SK-N-SH (cell line): ENCODE measurements around the gene NKIRAS1. TPM values are rescaled to one million over a fixed set of nuclear protein-coding genes. Genes with fewer than 3 reads are reported as not detected.

ENCODE experiments used
- CTCF ChIA-PET: fragments of 300-600, 350-600 bp; formaldehyde crosslinking; extraction: SDS; loops from one replicate; lab custom pipeline; 2021; lab: Yijun Ruan, JAX
- POLR2A ChIA-PET: fragments of 350-600 bp; sonication (Branson Sonifier 250); formaldehyde crosslinking; extraction: SDS; loops from one replicate; lab custom pipeline; 2020; ENCODE audit warnings: antibody characterized with exemption, inconsistent platforms; lab: Yijun Ruan, JAX
- DNase-seq: peaks from one replicate; pipeline ENCODE4 v3.0.0; 2012
- H2AFZ ChIP-seq: fragments of 200-600 bp; sonication (generic); 2 replicates; pipeline ENCODE4 v1.8.1; 2016; ENCODE audit warnings: antibody characterized with exemption, mild to moderate bottlenecking, low read depth
- H3F3A ChIP-seq: fragments of 200-600 bp; sonication (generic); replicated peaks from 2 replicates; pipeline ENCODE3; 2016; ENCODE audit warnings: antibody characterized with exemption, mild to moderate bottlenecking; ENCODE audit not compliant: insufficient read depth
- H3K27ac ChIP-seq, 2 experiments: fragments of 200-500 bp in 1 of 2; fragments of 200-600 bp in 1 of 2; sonication (Bioruptor generic) in 1 of 2; sonication (generic), shearing (Covaris generic) in 1 of 2; 2 replicates each; pipeline versions ENCODE4 v1.5.1 to v1.6.1; 2014 to 2016; ENCODE audit warnings: low read depth in 2 of 2, inconsistent platforms in 1 of 2, low read length in 1 of 2, mild to moderate bottlenecking in 1 of 2, mixed read lengths in 1 of 2
- H3K27me3 ChIP-seq: fragments of 200-600 bp; sonication (generic), shearing (Covaris generic); 2 replicates; pipeline ENCODE4 v1.6.1; 2016; ENCODE audit warnings: mixed run types; ENCODE audit not compliant: insufficient read depth
- H3K36me3 ChIP-seq, 2 experiments: fragments of 200-500 bp in 1 of 2; fragments of 200-600 bp in 1 of 2; sonication (Bioruptor generic) in 1 of 2; sonication (generic) in 1 of 2; replicated peaks in 1 of 2; 2 replicates each; pipeline versions ENCODE3 to v1.5.1; 2014 to 2016; ENCODE audit warnings: low read length in 1 of 2, mild to moderate bottlenecking in 1 of 2; ENCODE audit not compliant: insufficient read depth in 2 of 2, control insufficient read depth in 1 of 2
- H3K4me1 ChIP-seq, 2 experiments: fragments of 200-500 bp in 1 of 2; fragments of 200-600 bp in 1 of 2; sonication (Bioruptor generic) in 1 of 2; sonication (generic), shearing (Covaris generic) in 1 of 2; 2 replicates each; pipeline versions ENCODE4 v1.5.1 to v1.6.1; 2014 to 2016; ENCODE audit warnings: low read depth in 1 of 2, low read length in 1 of 2, mixed run types in 1 of 2; ENCODE audit not compliant: insufficient read depth in 2 of 2, control insufficient read depth in 1 of 2
- H3K4me2 ChIP-seq: fragments of 200-600 bp; sonication (generic), shearing (Covaris generic); 2 replicates; pipeline ENCODE4 v1.6.1; 2017; ENCODE audit warnings: mixed run types
- H3K4me3 ChIP-seq, 2 experiments: fragments of 200-500 bp in 1 of 2; fragments of 200-600 bp in 1 of 2; sonication (Bioruptor generic) in 1 of 2; sonication (generic), shearing (Covaris generic) in 1 of 2; 2 replicates each; pipeline versions ENCODE4 v1.5.1 to v1.8.1; 2014 to 2016; ENCODE audit warnings: low read depth in 2 of 2, inconsistent platforms in 1 of 2, low read length in 1 of 2, mild to moderate bottlenecking in 1 of 2, mixed read lengths in 1 of 2, moderate library complexity in 1 of 2
- H3K79me2 ChIP-seq: fragments of 200-600 bp; sonication (generic); 2 replicates; pipeline ENCODE4 v1.8.1; 2017; ENCODE audit warnings: mild to moderate bottlenecking; ENCODE audit not compliant: insufficient read depth
- H3K9ac ChIP-seq: fragments of 200-600 bp; sonication (generic); 2 replicates; pipeline ENCODE4 v1.6.1; 2017; ENCODE audit warnings: mixed run types
- H3K9me2 ChIP-seq: fragments of 200-600 bp; sonication (generic); 2 replicates; pipeline ENCODE4 v1.6.1; 2017; ENCODE audit warnings: mixed run types
- H3K9me3 ChIP-seq: fragments of 200-600 bp; sonication (generic); 2 replicates; pipeline ENCODE4 v1.6.1; 2017; ENCODE audit warnings: mixed run types, mild to moderate bottlenecking, moderate library complexity
- H4K20me1 ChIP-seq: fragments of 200-600 bp; sonication (generic); 2 replicates; pipeline ENCODE4 v1.6.1; 2017; ENCODE audit warnings: mild to moderate bottlenecking, mixed run types; ENCODE audit not compliant: insufficient read depth
- ELF1 ChIP-seq: IDR thresholded peaks from 2 replicates; pipeline ENCODE4 v1.4.0; 2012
- FOSL2 ChIP-seq: IDR thresholded peaks from 2 replicates; pipeline ENCODE4 v1.4.0; 2012; ENCODE audit warnings: low read depth, mild to moderate bottlenecking, moderate library complexity, borderline replicate concordance
- FOXJ3 ChIP-seq: sonication (generic); formaldehyde crosslinking; IDR thresholded peaks from 2 replicates; pipeline ENCODE4 v1.5.1; 2020; ENCODE audit warnings: mild to moderate bottlenecking, missing genetic modification reagents
- FOXM1 ChIP-seq: IDR thresholded peaks from 2 replicates; pipeline ENCODE4 v1.4.0; 2012; ENCODE audit warnings: low read depth, mild to moderate bottlenecking
- GABPA ChIP-seq: IDR thresholded peaks from 2 replicates; pipeline ENCODE4 v1.4.0; 2012; ENCODE audit warnings: low read depth, mild to moderate bottlenecking
- GATA2 ChIP-seq: sonication (generic); formaldehyde crosslinking; IDR thresholded peaks from 2 replicates; pipeline ENCODE4 v1.5.0; 2020; ENCODE audit warnings: mild to moderate bottlenecking, missing genetic modification reagents
- JUND ChIP-seq: IDR thresholded peaks from 2 replicates; pipeline ENCODE4 v1.4.0; 2012
- NRF1 ChIP-seq: IDR thresholded peaks from 2 replicates; pipeline ENCODE4 v1.6.1; 2012; ENCODE audit warnings: low read depth, mild to moderate bottlenecking, low read length
- RXRA ChIP-seq: IDR thresholded peaks from 2 replicates; pipeline ENCODE4 v1.4.0; 2012; ENCODE audit warnings: low read depth, mild to moderate bottlenecking, borderline replicate concordance
- SMC3 ChIP-seq: IDR thresholded peaks from 2 replicates; pipeline ENCODE4 v1.6.1; 2012; ENCODE audit warnings: low read depth, low read length, improper control_type of control experiment
- TAF1 ChIP-seq: IDR thresholded peaks from 2 replicates; pipeline ENCODE4 v1.6.1; 2012; ENCODE audit warnings: low read depth, mild to moderate bottlenecking, low read length, moderate library complexity, borderline replicate concordance
- YY1 ChIP-seq: IDR thresholded peaks from 2 replicates; pipeline ENCODE4 v1.4.0; 2012; ENCODE audit warnings: low read depth, mild to moderate bottlenecking
- WGBS: methylation state at CpG from one replicate; pipeline ENCODE4 v1.1.6; 2017; ENCODE audit warnings: low lambda C conversion rate; 5-methylcytosine and 5-hydroxymethylcytosine counted together
- polyA plus RNA-seq, 3 experiments: library from polyadenylated mRNA; depleted of rRNA; stranded (reverse); fragments of >200 nt; gene quantifications; 2 replicates each; pipeline ENCODE4 v1.2.3, GENCODE V29; 2012
- TF ChIP-seq, protein P1 (sequence below): IDR thresholded peaks from 2 replicates; pipeline ENCODE4; 2012
- TF ChIP-seq, protein P2 (sequence below): fragments of 150-350 bp; IDR thresholded peaks from 2 replicates; pipeline ENCODE4 v1.6.1; 2016; ENCODE audit warnings: mild to moderate bottlenecking, low read depth, low read length
- TF ChIP-seq, protein P3 (sequence below): IDR thresholded peaks from 2 replicates; pipeline ENCODE4 v1.4.0; 2012; ENCODE audit warnings: low read depth
- TF ChIP-seq, protein P4 (sequence below): IDR thresholded peaks from 2 replicates; pipeline ENCODE4 v1.6.1; 2012; ENCODE audit warnings: mild to moderate bottlenecking, low read depth, low read length, moderate library complexity
- TF ChIP-seq, protein P5 (sequence below): fragments of 200-600 bp; sonication (generic); IDR thresholded peaks from 2 replicates; pipeline ENCODE4 v1.6.1; 2017; ENCODE audit warnings: antibody characterized with exemption, mild to moderate bottlenecking, moderate library complexity

NKIRAS1 gene
- polyA plus RNA-seq, 1 of the 3 experiments (the other 2 are of a cell fraction) = 8.1 TPM

DNA sequence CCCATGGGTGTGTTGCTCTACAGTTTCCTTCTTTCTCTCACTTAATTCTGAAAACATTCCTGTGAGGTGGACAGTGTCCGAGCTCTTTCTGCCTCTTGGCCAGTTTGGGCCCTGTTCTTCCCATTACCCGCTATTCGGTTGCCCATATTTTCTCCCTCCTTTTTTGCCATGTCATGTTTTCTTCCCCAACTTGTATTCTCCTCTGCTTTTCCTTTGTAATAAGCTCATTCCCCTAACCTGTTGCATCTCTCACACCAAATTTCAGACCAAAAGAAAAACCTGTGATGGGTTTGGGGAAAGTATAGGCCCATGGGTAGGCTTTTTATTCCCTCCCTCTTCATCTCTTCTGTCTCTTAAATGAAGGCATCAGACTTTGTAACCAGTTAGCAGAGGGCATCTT lies 30.5 kb downstream of the NKIRAS1 start (continued):
- TF ChIP-seq YY1 (no peak), FOXM1 (no peak), RXRA (no peak), FOSL2 (no peak), NRF1 (no peak), GABPA (no peak), JUND (no peak), TAF1 (no peak)
- TF ChIP-seq, protein P1, sequence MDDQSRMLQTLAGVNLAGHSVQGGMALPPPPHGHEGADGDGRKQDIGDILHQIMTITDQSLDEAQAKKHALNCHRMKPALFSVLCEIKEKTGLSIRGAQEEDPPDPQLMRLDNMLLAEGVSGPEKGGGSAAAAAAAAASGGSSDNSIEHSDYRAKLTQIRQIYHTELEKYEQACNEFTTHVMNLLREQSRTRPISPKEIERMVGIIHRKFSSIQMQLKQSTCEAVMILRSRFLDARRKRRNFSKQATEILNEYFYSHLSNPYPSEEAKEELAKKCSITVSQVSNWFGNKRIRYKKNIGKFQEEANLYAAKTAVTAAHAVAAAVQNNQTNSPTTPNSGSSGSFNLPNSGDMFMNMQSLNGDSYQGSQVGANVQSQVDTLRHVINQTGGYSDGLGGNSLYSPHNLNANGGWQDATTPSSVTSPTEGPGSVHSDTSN = no peak
- TF ChIP-seq, protein P2, sequence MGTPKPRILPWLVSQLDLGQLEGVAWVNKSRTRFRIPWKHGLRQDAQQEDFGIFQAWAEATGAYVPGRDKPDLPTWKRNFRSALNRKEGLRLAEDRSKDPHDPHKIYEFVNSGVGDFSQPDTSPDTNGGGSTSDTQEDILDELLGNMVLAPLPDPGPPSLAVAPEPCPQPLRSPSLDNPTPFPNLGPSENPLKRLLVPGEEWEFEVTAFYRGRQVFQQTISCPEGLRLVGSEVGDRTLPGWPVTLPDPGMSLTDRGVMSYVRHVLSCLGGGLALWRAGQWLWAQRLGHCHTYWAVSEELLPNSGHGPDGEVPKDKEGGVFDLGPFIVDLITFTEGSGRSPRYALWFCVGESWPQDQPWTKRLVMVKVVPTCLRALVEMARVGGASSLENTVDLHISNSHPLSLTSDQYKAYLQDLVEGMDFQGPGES = no peak
- TF ChIP-seq, protein P3, sequence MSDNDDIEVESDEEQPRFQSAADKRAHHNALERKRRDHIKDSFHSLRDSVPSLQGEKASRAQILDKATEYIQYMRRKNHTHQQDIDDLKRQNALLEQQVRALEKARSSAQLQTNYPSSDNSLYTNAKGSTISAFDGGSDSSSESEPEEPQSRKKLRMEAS = no peak

DNA sequence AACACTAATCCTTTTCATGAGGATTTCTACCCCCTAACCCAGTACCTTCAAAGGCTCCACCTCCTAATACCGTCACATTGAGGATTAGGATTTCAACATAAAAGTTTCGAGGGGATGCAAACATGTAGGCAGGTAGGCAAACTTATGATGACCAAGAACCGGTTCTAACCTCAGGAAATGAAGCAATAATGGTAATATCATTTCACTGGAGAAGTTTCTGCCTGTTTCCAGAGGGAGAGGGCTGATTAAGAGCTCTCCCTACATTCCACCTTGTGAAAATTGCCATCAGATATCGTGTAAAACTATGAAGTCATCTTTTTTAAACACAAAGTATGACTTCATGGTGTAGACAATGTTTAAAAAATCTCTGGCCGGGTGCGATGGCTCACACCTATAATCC lies 31.6 kb downstream of the NKIRAS1 start:
- Histone ChIP-seq H3K9ac (no peak overlapping the region), H3K9me2 (no peaks in the 10 kb centered on the region), H3K27ac (no peak overlapping the region), H3K4me3 (no peak overlapping the region), H2AFZ (no peak overlapping the region), H3K4me1 (no peaks in the 10 kb centered on the region; a peak in 2 of 4 replicates), H3F3A (no peaks in the 10 kb centered on the region), H3K79me2 (peaks cover 22% of the 10 kb centered on the region), H3K4me2 (no peak overlapping the region), H4K20me1 (peaks cover 37% of the 10 kb centered on the region), H3K9me3 (no peaks in the 10 kb centered on the region), H3K27me3 (no peaks in the 10 kb centered on the region), H3K36me3 (peaks cover 24 to 34% of the 10 kb centered on the region in 2 experiments)
- POLR2A ChIA-PET = interaction anchor here (1.5 kb wide), 1 partner anchor 32 kb away, joined by 3 read pairs; the partner anchor contains the start of genes NKIRAS1 and RPL15
- 94% methylated on average over 6 of the region's 6 CpGs for WGBS
- CTCF ChIA-PET = interaction anchor here (1.1 to 2.2 kb wide), 2 partner anchors 41 to 74 kb away, joined by 3 to 7 read pairs; no protein-coding TSS in a partner anchor
- TF ChIP-seq, protein P3 = no peak
- TF ChIP-seq GABPA = no peak
- TF ChIP-seq, protein P4, sequence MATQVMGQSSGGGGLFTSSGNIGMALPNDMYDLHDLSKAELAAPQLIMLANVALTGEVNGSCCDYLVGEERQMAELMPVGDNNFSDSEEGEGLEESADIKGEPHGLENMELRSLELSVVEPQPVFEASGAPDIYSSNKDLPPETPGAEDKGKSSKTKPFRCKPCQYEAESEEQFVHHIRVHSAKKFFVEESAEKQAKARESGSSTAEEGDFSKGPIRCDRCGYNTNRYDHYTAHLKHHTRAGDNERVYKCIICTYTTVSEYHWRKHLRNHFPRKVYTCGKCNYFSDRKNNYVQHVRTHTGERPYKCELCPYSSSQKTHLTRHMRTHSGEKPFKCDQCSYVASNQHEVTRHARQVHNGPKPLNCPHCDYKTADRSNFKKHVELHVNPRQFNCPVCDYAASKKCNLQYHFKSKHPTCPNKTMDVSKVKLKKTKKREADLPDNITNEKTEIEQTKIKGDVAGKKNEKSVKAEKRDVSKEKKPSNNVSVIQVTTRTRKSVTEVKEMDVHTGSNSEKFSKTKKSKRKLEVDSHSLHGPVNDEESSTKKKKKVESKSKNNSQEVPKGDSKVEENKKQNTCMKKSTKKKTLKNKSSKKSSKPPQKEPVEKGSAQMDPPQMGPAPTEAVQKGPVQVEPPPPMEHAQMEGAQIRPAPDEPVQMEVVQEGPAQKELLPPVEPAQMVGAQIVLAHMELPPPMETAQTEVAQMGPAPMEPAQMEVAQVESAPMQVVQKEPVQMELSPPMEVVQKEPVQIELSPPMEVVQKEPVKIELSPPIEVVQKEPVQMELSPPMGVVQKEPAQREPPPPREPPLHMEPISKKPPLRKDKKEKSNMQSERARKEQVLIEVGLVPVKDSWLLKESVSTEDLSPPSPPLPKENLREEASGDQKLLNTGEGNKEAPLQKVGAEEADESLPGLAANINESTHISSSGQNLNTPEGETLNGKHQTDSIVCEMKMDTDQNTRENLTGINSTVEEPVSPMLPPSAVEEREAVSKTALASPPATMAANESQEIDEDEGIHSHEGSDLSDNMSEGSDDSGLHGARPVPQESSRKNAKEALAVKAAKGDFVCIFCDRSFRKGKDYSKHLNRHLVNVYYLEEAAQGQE = no peak
- TF ChIP-seq SMC3 = no peak
- no peak for TF ChIP-seq YY1
- TF ChIP-seq, protein P5, sequence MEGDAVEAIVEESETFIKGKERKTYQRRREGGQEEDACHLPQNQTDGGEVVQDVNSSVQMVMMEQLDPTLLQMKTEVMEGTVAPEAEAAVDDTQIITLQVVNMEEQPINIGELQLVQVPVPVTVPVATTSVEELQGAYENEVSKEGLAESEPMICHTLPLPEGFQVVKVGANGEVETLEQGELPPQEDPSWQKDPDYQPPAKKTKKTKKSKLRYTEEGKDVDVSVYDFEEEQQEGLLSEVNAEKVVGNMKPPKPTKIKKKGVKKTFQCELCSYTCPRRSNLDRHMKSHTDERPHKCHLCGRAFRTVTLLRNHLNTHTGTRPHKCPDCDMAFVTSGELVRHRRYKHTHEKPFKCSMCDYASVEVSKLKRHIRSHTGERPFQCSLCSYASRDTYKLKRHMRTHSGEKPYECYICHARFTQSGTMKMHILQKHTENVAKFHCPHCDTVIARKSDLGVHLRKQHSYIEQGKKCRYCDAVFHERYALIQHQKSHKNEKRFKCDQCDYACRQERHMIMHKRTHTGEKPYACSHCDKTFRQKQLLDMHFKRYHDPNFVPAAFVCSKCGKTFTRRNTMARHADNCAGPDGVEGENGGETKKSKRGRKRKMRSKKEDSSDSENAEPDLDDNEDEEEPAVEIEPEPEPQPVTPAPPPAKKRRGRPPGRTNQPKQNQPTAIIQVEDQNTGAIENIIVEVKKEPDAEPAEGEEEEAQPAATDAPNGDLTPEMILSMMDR = no peak
- no peak for TF ChIP-seq ELF1
- no peak for TF ChIP-seq GATA2 (CRISPR knock-in tag)
- TF ChIP-seq FOXJ3 (CRISPR knock-in tag) = no peak
- TF ChIP-seq, protein P1 = no peak
- DNase-seq = no peak
